GM19328 (cell line): Measurements from ENCODE around the gene TMEM19.
A peak's percentile ranks its signal among the peaks of the same experiment; 100 is the strongest.

Source experiments
- ATAC-seq: cut with Tn5 transposase; IDR thresholded peaks from one replicate; pipeline ENCODE4 v1.9.1; 2021; ENCODE audit warnings: mild to moderate bottlenecking, moderate library complexity; ENCODE audit not compliant: unreplicated experiment

Gene TMEM19

GRCh38 chr12:71710276-71711125 is 24.6 kb downstream of the TMEM19 start:
- ATAC-seq, result no peak

- no peak for ATAC-seq
These were observed 32.7 kb downstream of the TMEM19 start for GRCh38 chr12:71718611-71719010.

GRCh38 chr12:71719647-71720370 is 33.9 kb downstream of the TMEM19 start:
- no peak for ATAC-seq

- ATAC-seq, result no peak
These were observed 36.1 kb downstream of the TMEM19 start for GRCh38 chr12:71721783-71722505.

GRCh38 chr12:71725011-71725410 is 39.1 kb downstream of the TMEM19 start:
- no peak for ATAC-seq

- no peak for ATAC-seq
These were observed 40.7 kb downstream of the TMEM19 start for GRCh38 chr12:71726548-71726947.

GRCh38 chr12:71727958-71728357 is 42.1 kb downstream of the TMEM19 start:
- no peak for ATAC-seq

GRCh38 chr12:71730936-71731335 is 45.1 kb downstream of the TMEM19 start:
- ATAC-seq, result no peak

GRCh38 chr12:71731439-71732356 is 45.8 kb downstream of the TMEM19 start:
- no peak for ATAC-seq

- no peak for ATAC-seq
These were observed 46.5 kb downstream of the TMEM19 start for GRCh38 chr12:71732357-71732712.

- ATAC-seq, result no peak
These were observed 51.3 kb downstream of the TMEM19 start for GRCh38 chr12:71737197-71737596.

GRCh38 chr12:71742998-71743397 is 57.1 kb downstream of the TMEM19 start:
- ATAC-seq, result no peak

GRCh38 chr12:71744522-71745300 is 58.8 kb downstream of the TMEM19 start:
- no peak for ATAC-seq

GRCh38 chr12:71746974-71747611 is 61.2 kb downstream of the TMEM19 start:
- ATAC-seq, result peak; percentile 83

GRCh38 chr12:71748081-71748850 is 62.4 kb downstream of the TMEM19 start:
- no peak for ATAC-seq

- no peak for ATAC-seq
These were observed 63.8 kb downstream of the TMEM19 start for GRCh38 chr12:71749666-71750065.

GRCh38 chr12:71752891-71753290 is 67.0 kb downstream of the TMEM19 start:
- no peak for ATAC-seq
